ENCODE results near the gene FMN2. TPM values are rescaled to one million over a fixed set of nuclear protein-coding genes. Genes with fewer than 3 reads are reported as not detected.

FMN2 gene
- total RNA-seq, 1 experiment from 2014 or later, result 0.59 TPM

DNA sequence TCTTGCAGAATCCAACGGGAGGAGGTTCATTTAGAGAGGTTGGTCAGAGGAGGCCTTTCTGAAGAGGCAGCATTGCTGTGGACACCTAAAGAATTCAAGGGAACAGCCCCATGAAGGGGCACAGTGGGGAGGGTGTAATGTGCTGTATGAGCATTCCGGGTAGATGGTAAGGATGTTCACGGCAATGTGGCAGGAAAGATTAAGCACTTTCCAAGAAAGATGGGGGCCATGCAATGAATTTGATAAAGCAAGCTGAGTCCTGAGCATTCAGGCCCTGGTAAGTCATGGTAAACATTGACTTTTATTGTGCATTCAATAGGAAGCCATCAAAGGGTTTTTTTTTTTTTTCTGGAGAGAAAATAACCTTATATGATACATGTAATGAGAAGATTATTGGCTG, 353.7 kb downstream of the FMN2 start:
- H3K27me3 ChIP-seq (ENCODE audit: insufficient read depth, low read length), result no peaks in the 10 kb centered on the region
- H3K27me3 Mint-ChIP-seq (ENCODE audit: low read depth), result no peaks in the 10 kb centered on the region; the same call in 1 of the 2 replicates
- no CpG with 5 or more reads among the region's 3 CpGs for WGBS (ENCODE audit: extremely low coverage, insufficient read length, low lambda C conversion rate)
- H4K5ac ChIP-seq (ENCODE audit: insufficient read length, low read depth, low read length), result no peak overlapping the region
- H4K91ac ChIP-seq (ENCODE audit: insufficient read length, low read depth, low read length), result no peak overlapping the region
- H3K79me2 ChIP-seq (ENCODE audit: insufficient read depth, low read length), result no peaks in the 10 kb centered on the region
- H3K4ac ChIP-seq (ENCODE audit: low read depth, low read length), result no peak overlapping the region
- H3K14ac ChIP-seq (ENCODE audit: insufficient read depth, low read length), result no peak overlapping the region
- H3K18ac ChIP-seq (ENCODE audit: insufficient read length, low read depth, low read length), result no peak overlapping the region
- no peak overlapping the region for H3K23ac ChIP-seq (ENCODE audit: insufficient read length, low read depth, low read length)
- H3K56ac ChIP-seq (ENCODE audit: insufficient read length, low read depth, low read length), result no peak overlapping the region
- no peaks in the 10 kb centered on the region for H3K79me1 ChIP-seq (ENCODE audit: insufficient read depth, low read depth, low read length, poor library complexity, severe bottlenecking)
- no peak overlapping the region for H3K4me3 Mint-ChIP-seq
- H2BK12ac ChIP-seq (ENCODE audit: insufficient read length, low read depth, low read length), result no peak overlapping the region
- H4K8ac ChIP-seq (replicated peaks; ENCODE audit: insufficient read length, low read depth, low read length), result no peak overlapping the region
- H3K36me3 Mint-ChIP-seq (ENCODE audit: insufficient read depth in 1 of 3, low read depth in 3 of 3), result no peaks in the 10 kb centered on the region
- DNase-seq, result no peak
- H2BK20ac ChIP-seq (ENCODE audit: low read depth, low read length, poor library complexity, severe bottlenecking), result no peak overlapping the region
- H2BK5ac ChIP-seq (ENCODE audit: insufficient read length, low read length), result no peak overlapping the region
- no peaks in the 10 kb centered on the region for H3K23me2 ChIP-seq (ENCODE audit: insufficient read length, low read depth, low read length, poor library complexity, severe bottlenecking)
- H2AFZ ChIP-seq (ENCODE audit: low read length), result no peak overlapping the region
- no peak overlapping the region for H2BK120ac ChIP-seq (ENCODE audit: low read depth, low read length, poor library complexity, severe bottlenecking)
- TF ChIP-seq, protein P1, sequence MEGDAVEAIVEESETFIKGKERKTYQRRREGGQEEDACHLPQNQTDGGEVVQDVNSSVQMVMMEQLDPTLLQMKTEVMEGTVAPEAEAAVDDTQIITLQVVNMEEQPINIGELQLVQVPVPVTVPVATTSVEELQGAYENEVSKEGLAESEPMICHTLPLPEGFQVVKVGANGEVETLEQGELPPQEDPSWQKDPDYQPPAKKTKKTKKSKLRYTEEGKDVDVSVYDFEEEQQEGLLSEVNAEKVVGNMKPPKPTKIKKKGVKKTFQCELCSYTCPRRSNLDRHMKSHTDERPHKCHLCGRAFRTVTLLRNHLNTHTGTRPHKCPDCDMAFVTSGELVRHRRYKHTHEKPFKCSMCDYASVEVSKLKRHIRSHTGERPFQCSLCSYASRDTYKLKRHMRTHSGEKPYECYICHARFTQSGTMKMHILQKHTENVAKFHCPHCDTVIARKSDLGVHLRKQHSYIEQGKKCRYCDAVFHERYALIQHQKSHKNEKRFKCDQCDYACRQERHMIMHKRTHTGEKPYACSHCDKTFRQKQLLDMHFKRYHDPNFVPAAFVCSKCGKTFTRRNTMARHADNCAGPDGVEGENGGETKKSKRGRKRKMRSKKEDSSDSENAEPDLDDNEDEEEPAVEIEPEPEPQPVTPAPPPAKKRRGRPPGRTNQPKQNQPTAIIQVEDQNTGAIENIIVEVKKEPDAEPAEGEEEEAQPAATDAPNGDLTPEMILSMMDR (conservative IDR thresholded peaks at IDR 0.05), result no peak
- no peak overlapping the region for H2BK15ac ChIP-seq (ENCODE audit: low read depth, low read length)
- no peak overlapping the region for H3K4me2 ChIP-seq (ENCODE audit: insufficient read depth, insufficient read length, low read length)
- no peak overlapping the region for H3K27ac ChIP-seq (ENCODE audit: insufficient read length, low read depth, low read length)
- H3K9me3 Mint-ChIP-seq, result no peaks in the 10 kb centered on the region
- no peak overlapping the region for H3K9ac ChIP-seq (ENCODE audit: extremely low read depth, insufficient read length, low read length)
- no peak overlapping the region for H2AK5ac ChIP-seq (ENCODE audit: insufficient read length, low read length)
- H3K4me1 ChIP-seq (ENCODE audit: insufficient read depth, low read length), result no peaks in the 10 kb centered on the region
- no peaks in the 10 kb centered on the region for H3K4me1 Mint-ChIP-seq
- H3K9me3 ChIP-seq (ENCODE audit: control insufficient read depth, low read depth, low read length), result no peaks in the 10 kb centered on the region
- H3K27ac Mint-ChIP-seq, result no peak overlapping the region
- no peak overlapping the region for H3T11ph ChIP-seq (ENCODE audit: low read length)
- no peaks in the 10 kb centered on the region for H4K20me1 ChIP-seq (ENCODE audit: control insufficient read depth, insufficient read depth, insufficient read length)
